GM18526 (cell line): ENCODE measurements around the gene STX2.

Source experiments
- POLR2A ChIP-seq: IDR thresholded peaks from 3 replicates; pipeline ENCODE4 v1.6.1; 2011; ENCODE audit not compliant: insufficient read length; ENCODE audit errors: extremely low read depth

STX2 gene

GRCh38 chr12:130818635-130819576, 20.1 kb downstream of the STX2 start:
- TF ChIP-seq POLR2A, result no peak

DNA sequence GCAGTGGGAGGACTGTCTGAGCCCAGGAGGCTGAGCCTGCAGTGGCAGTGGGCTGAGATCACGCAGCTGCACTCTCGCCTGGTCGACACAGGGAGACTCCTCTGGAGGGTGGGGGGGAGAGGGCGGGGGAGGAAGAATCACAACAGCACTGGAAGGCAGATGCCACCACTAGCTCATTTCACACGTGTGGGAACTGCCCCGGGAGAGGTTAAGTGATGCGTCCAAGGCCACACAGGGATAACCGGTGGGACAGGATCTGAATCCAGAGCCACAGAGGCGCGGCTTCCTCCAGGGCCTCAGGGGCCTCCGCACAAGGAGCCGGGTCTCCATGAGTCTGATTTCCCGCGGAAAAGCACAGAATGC, 20.8 kb downstream of the STX2 start:
- no peak for TF ChIP-seq POLR2A

GRCh38 chr12:130817804-130818203, 21.2 kb downstream of the STX2 start:
- no peak for TF ChIP-seq POLR2A

DNA sequence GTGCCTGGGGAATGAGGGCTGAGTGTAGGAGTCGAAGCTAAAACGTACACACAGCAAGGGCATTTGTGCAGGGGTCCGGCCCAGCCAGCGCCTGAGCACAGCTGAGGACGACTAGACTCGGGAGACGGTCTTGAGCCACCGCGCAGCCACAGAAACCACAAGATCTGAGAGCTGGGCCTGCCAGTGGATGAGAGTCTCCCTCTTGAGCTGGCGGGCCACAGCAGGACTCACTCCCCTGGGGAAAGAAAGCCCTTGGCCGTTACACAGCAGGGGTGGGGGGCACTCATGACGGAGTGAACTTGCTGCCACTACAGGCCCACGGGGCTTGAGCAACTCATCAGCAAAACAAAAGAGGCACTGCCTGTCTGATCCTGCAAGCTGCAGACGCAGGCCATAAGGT, 23.0 kb downstream of the STX2 start:
- TF ChIP-seq POLR2A, result no peak

DNA sequence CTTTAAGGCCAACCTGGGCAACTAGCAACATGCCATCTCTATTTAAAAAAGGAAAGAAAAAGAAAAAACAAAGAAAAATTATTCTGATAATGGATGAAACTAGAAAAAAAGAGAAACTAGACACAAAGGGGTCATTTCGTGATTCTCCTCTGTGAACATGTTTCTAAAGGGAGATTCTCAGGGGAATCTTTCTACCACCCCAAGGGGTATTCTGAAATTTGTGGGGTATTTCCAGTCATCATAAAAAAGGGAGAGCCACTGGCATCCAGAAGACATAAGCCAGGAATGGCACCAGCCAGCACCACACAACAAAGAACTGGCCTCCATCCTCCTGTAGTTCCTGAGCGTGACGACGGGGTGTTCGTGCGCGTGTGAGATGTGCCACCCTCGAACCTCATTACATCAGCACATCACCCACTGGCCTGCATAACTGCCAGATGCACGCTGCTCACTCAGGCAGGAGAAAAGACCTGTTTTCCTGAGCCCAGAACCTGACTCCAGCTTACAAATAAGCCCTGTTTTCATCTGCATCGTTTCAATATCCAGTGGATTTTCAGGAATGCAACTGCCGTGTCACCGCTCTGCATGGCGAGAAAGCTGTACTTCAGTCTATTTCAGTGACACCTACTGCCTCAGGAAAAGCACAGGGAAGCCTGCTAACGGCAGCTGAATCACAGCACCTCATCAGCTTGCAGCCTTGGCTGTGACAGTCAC, 23.9 kb downstream of the STX2 start:
- no peak for TF ChIP-seq POLR2A

GRCh38 chr12:130813949-130814348, 25.1 kb downstream of the STX2 start:
- no peak for TF ChIP-seq POLR2A

DNA sequence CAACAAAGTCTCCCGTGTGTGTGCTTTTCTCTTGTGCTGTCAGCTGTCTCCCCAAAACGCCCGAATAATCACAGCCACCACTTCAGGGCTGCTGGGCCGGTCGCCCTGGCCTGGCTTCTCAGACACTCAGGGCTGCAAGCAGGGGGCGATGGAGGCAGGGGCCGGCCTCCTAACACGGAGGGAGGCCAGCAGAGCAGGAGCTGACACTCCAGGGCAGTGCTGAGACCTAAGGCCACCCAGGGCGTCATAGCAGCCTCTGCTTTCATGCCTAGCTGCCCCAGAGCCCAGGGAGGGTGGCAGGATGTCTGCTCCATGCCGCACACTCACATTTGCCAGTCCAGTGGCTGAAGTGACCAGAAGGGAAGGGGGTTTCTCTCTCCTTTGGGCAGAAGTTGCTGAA, 25.6 kb downstream of the STX2 start:
- TF ChIP-seq POLR2A, result no peak

DNA sequence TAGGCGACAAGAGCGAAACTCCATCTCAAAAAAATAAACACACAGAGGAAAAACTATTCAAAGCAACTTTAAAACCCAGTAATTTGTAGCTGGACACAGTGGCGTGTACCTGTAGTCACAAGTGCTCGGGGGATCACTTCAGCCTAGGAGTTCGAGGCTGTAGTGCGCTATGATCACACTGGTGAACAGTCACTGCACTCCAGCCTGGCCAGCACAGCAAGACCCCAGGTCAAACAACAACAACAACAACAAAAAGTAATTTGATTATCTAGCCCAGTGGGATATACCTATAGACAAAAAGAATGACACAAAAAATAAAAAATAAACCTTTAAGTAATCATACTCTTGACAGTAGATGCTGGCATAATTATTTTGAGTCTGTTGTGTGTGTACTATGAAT, 29.3 kb downstream of the STX2 start:
- no peak for TF ChIP-seq POLR2A

DNA sequence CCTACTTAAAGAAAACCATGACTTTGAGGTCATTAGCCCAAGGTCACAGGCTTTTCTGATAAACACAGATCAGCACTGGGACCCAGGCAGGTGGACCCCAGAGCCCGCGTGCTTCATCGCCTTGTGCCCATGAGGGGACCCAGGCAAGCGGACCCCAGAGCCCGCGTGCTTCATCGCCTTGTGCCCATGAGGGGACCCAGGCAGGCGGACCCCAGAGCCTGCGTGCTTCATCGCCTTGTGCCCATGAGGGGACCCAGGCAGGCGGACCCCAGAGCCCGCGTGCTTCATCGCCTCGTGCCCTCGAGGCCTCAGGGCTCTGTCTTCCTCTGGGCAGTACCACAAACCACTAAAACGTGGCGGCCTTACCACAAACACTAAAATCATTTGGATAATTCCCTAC, 31.7 kb downstream of the STX2 start:
- TF ChIP-seq POLR2A, result no peak

GRCh38 chr12:130806574-130806973, 32.5 kb downstream of the STX2 start:
- no peak for TF ChIP-seq POLR2A

DNA sequence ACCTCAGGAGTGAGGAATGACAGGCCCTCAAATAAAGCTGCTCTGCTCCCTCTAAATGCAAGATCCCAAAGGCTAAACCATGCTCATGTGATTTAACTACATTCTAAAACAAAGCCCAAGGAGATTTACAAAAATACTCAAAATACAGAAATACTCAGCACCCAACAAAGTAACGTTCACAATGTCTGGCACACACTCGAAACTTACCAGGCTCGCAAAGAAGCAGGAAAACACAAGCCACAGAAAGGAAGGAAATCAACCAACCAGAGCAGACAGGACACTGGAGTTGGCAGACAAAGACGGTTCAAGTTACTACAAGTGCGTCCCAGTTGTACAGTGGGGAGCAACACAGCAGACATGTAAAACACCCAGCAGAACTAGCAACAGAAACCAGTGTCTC, 33.4 kb downstream of the STX2 start:
- no peak for TF ChIP-seq POLR2A

DNA sequence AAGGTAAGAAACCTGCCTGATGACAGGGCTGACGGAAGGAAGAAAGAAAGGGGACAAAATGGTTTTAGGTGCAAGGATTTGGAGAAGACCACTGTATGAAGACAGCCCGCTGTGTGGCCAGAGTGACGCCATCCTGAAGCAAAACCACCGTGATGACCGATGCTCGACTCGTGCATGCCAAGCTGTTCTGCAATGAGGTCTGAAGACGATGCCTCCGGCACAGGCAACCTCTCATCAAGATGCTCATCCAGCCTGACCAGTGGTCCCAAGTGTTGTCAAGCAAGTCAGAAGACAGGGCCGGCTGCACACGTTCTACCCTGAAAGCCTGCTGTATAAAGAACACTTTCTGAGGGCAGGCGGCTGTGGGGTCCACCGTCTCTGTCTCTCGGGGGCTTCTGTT, 34.8 kb downstream of the STX2 start:
- no peak for TF ChIP-seq POLR2A

DNA sequence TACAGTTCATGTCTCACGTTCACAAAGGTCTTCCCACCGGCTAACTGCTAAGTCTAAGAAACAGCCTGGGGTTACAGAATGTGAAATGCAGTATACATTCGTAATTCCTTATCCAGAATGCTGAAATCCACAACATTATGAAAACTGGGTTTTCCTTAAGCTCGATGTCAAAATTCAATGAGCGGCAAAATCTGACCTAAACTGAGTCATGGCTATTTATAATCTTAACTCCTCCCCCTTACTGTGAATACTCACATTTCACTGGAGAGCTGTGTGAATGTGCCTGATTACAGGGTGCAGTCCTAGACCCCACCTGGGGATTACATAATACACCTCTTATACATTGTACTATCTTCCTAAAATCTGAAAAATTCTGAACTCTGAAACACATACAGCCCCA, 35.3 kb downstream of the STX2 start:
- no peak for TF ChIP-seq POLR2A

GRCh38 chr12:130800312-130800711, 38.7 kb downstream of the STX2 start:
- TF ChIP-seq POLR2A, result no peak

DNA sequence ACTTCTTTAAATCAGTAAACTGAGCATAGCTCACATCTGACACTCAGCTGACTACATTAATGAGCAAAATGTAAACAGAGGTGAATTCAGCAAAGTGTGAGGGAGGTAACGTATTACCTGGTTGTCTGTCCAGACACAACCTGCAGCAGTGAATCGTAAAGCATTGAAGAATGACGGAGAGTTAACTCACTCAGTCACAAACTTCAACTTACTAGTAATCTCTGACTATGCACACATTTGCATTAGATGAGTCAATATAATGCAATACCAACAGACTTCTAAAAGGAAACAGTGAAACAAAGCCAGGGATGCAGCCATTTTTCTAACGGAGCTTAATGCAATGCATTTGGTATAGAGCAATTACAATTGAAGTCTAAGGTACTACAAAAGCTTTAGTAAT, 40.0 kb downstream of the STX2 start:
- no peak for TF ChIP-seq POLR2A

GRCh38 chr12:130796985-130797686, 41.9 kb downstream of the STX2 start:
- no peak for TF ChIP-seq POLR2A
